Transverse colon (tissue), 4 donors: ENCODE results near the gene HMX1.

Experiments used
- EP300 ChIP-seq: sonication (generic); formaldehyde crosslinking; IDR thresholded peaks from one replicate; pipeline ENCODE4 v1.6.1; 2017; ENCODE audit warnings: antibody characterized with exemption, low read depth
- POLR2A ChIP-seq: fragments of 450-650 bp; IDR thresholded peaks from one replicate; pipeline ENCODE4 v1.6.1; 2016; ENCODE audit warnings: antibody characterized with exemption, mild to moderate bottlenecking, moderate library complexity
- POLR2AphosphoS5 ChIP-seq, 3 donors: sonication (generic); formaldehyde crosslinking; IDR thresholded peaks; one replicate each; pipeline ENCODE4 v1.6.1; 2016; ENCODE audit warnings: antibody characterized with exemption in 3 of 3
- TF ChIP-seq, protein P1 (sequence below), 5 experiments: fragments of 200-600 bp in 3 of 5; fragments of 450-650 bp in 2 of 5; sonication (generic) in 3 of 5; IDR thresholded peaks; 1 replicate in 2 of 5; 2 replicates in 3 of 5; pipeline ENCODE4 v1.5.1; 2016 to 2017; ENCODE audit warnings: antibody characterized with exemption in 5 of 5, inconsistent platforms in 3 of 5, mild to moderate bottlenecking in 2 of 5, moderate library complexity in 1 of 5

- TF ChIP-seq, protein P1, sequence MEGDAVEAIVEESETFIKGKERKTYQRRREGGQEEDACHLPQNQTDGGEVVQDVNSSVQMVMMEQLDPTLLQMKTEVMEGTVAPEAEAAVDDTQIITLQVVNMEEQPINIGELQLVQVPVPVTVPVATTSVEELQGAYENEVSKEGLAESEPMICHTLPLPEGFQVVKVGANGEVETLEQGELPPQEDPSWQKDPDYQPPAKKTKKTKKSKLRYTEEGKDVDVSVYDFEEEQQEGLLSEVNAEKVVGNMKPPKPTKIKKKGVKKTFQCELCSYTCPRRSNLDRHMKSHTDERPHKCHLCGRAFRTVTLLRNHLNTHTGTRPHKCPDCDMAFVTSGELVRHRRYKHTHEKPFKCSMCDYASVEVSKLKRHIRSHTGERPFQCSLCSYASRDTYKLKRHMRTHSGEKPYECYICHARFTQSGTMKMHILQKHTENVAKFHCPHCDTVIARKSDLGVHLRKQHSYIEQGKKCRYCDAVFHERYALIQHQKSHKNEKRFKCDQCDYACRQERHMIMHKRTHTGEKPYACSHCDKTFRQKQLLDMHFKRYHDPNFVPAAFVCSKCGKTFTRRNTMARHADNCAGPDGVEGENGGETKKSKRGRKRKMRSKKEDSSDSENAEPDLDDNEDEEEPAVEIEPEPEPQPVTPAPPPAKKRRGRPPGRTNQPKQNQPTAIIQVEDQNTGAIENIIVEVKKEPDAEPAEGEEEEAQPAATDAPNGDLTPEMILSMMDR (IDR thresholded peaks at IDR 0.05) = no peak
- TF ChIP-seq POLR2AphosphoS5 (IDR thresholded peaks at IDR 0.05) = no peak
- TF ChIP-seq POLR2A = no peak
- no peak for TF ChIP-seq EP300
Observed at GRCh38 chr4:8866828-8867623, 4.6 kb downstream of the HMX1 start.
